Gastrocnemius medialis (tissue), 4 donors: ENCODE results near the gene ARHGEF7. TPM values are rescaled to one million over a fixed set of nuclear protein-coding genes. Genes with fewer than 3 reads are reported as not detected.

ENCODE experiments used
- ATAC-seq, 2 donors: fragments of 150-250 bp; one replicate each; pipeline ENCODE4 v1.9.1; 2016
- DNase-seq, 2 donors: peaks; one replicate each; pipeline ENCODE4 v3.0.0-alpha.2; 2019
- H3K27ac ChIP-seq, 4 donors: fragments of 200-600 bp; sonication (generic); 1 replicate in 1 of 4; 2 replicates in 3 of 4; pipeline ENCODE4 v1.5.1; 2016 to 2018; ENCODE audit warnings: mild to moderate bottlenecking in 2 of 4, moderate library complexity in 1 of 4
- H3K27me3 ChIP-seq, 3 donors: fragments of 200-600 bp; sonication (generic) in 2 of 3; 1 replicate in 1 of 3; 2 replicates in 2 of 3; pipeline versions ENCODE4 v1.5.1 to v1.6.0; 2016 to 2019; ENCODE audit warnings: mild to moderate bottlenecking in 1 of 3, moderate library complexity in 1 of 3
- H3K36me3 ChIP-seq, 2 donors: fragments of 200-600 bp; sonication (generic) in 1 of 2; one replicate each; pipeline ENCODE4 v1.5.1; 2017 to 2018
- H3K4me1 ChIP-seq, 2 donors: fragments of 200-600 bp; sonication (generic) in 1 of 2; one replicate each; pipeline ENCODE4 v1.5.1; 2016 to 2017; ENCODE audit warnings: mild to moderate bottlenecking in 2 of 2
- H3K4me3 ChIP-seq, 4 donors: fragments of 200-600 bp; sonication (generic) in 3 of 4; 1 replicate in 1 of 4; 2 replicates in 3 of 4; pipeline ENCODE4 v1.5.1; 2016 to 2019; ENCODE audit warnings: mild to moderate bottlenecking in 2 of 4
- H3K9me3 ChIP-seq, 3 donors: fragments of 200-600 bp; sonication (generic) in 2 of 3; 1 replicate in 1 of 3; 2 replicates in 2 of 3; pipeline ENCODE4 v1.5.1; 2016 to 2019
- CTCF ChIP-seq, 5 experiments: fragments of 450-650 bp in 3 of 5; fragments of 200-600 bp in 2 of 5; sonication (generic) in 2 of 5; IDR thresholded peaks in 4 of 5; conservative IDR thresholded peaks in 1 of 5; 1 replicate in 4 of 5; 2 replicates in 1 of 5; pipeline ENCODE4 v1.5.1; 2016 to 2019; ENCODE audit warnings: antibody characterized with exemption in 5 of 5, mild to moderate bottlenecking in 3 of 5, moderate library complexity in 3 of 5
- POLR2A ChIP-seq, 2 donors: fragments of 450-650 bp; IDR thresholded peaks; one replicate each; pipeline ENCODE4 v1.6.1; 2017; ENCODE audit warnings: antibody characterized with exemption in 2 of 2, mild to moderate bottlenecking in 2 of 2, moderate library complexity in 2 of 2
- in situ Hi-C, 4 donors: fragments of 200-750 bp; cut with MboI; loops; one replicate each; pipeline versions ENCODE4 v1.15.0 to v1.8.0; 2017; ENCODE audit warnings: low sequenced_read_pairs in 4 of 4
- intact Hi-C: fragments of 100-400 bp; cut with DNase I; formaldehyde crosslinking; loops from one replicate; pipeline ENCODE4 v1.15.1; 2023; ENCODE audit warnings: low total_unique reads
- total RNA-seq, 4 donors: library from RNA; depleted of rRNA; stranded (reverse); fragments of >200 nt; gene quantifications; one replicate each; pipeline versions ENCODE4 v1.1.0 to v1.2.3, GENCODE V29; 2016

ARHGEF7 gene
- total RNA-seq, 4 donors from 2014 or later = 24.5 to 56.9 (median 31.3) TPM

- H3K27ac ChIP-seq = peak overlapping the region in 1 of 4 donors; percentile 24
- DNase-seq (no peak), ATAC-seq (no peak)
- intact Hi-C loops = no loop called here
- in situ Hi-C loops = no loop called here
- TF ChIP-seq CTCF (IDR thresholded peaks at IDR 0.05 in 4 of 5, conservative IDR thresholded peaks at IDR 0.05 in 1 of 5) (no peak), POLR2A (IDR thresholded peaks at IDR 0.05) (no peak)
- H3K36me3 ChIP-seq = peaks cover 0 to 8% of the 10 kb centered on the region in 2 donors
- H3K27me3 ChIP-seq = no peaks in the 10 kb centered on the region
- H3K9me3 ChIP-seq = no peaks in the 10 kb centered on the region
- no peak overlapping the region for H3K4me3 ChIP-seq
- peaks cover 3 to 9% of the 10 kb centered on the region in 2 donors for H3K4me1 ChIP-seq
Observed at GRCh38 chr13:111270765-111271698, 155.9 kb downstream of the ARHGEF7 start.

GRCh38 chr13:111272117-111272516, 157.0 kb downstream of the ARHGEF7 start:
- Histone ChIP-seq H3K27me3 (no peaks in the 10 kb centered on the region), H3K27ac (peak overlapping the region in 3 of 4 donors; percentile 4 to 44 (median 26)), H3K4me3 (no peak overlapping the region), H3K36me3 (peaks cover 0 to 18% of the 10 kb centered on the region in 2 donors), H3K4me1 (peaks cover 3 to 9% of the 10 kb centered on the region in 2 donors), H3K9me3 (no peaks in the 10 kb centered on the region)
- TF ChIP-seq CTCF (IDR thresholded peaks at IDR 0.05 in 4 of 5, conservative IDR thresholded peaks at IDR 0.05 in 1 of 5) (no peak), POLR2A (IDR thresholded peaks at IDR 0.05) (no peak)
- DNase-seq (no peak), ATAC-seq (no peak)
- in situ Hi-C loops (no loop called here), intact Hi-C loops (no loop called here)

- no peaks in the 10 kb centered on the region for H3K27me3 ChIP-seq
- H3K4me1 ChIP-seq = peaks cover 13 to 16% of the 10 kb centered on the region in 2 donors
- H3K4me3 ChIP-seq = no peak overlapping the region
- peaks cover 0 to 28% of the 10 kb centered on the region in 2 donors for H3K36me3 ChIP-seq
- in situ Hi-C loops = no loop called here
- intact Hi-C loops = no loop called here
- no peak overlapping the region for H3K27ac ChIP-seq
- DNase-seq = no peak
- no peak for TF ChIP-seq POLR2A (IDR thresholded peaks at IDR 0.05)
- no peak for TF ChIP-seq CTCF (IDR thresholded peaks at IDR 0.05 in 4 of 5, conservative IDR thresholded peaks at IDR 0.05 in 1 of 5)
- no peak for ATAC-seq
- H3K9me3 ChIP-seq = no peaks in the 10 kb centered on the region
Observed at GRCh38 chr13:111275382-111275781, 160.3 kb downstream of the ARHGEF7 start.

GRCh38 chr13:111275995-111276618, 161.0 kb downstream of the ARHGEF7 start:
- in situ Hi-C loops (no loop called here), intact Hi-C loops (no loop called here)
- H3K36me3 ChIP-seq = peaks cover 0 to 33% of the 10 kb centered on the region in 2 donors
- no peaks in the 10 kb centered on the region for H3K27me3 ChIP-seq
- H3K4me1 ChIP-seq = peaks cover 13 to 17% of the 10 kb centered on the region in 2 donors
- no peak overlapping the region for H3K4me3 ChIP-seq
- H3K27ac ChIP-seq = no peak overlapping the region
- H3K9me3 ChIP-seq = no peaks in the 10 kb centered on the region
- DNase-seq (no peak), ATAC-seq (no peak)
- no peak for TF ChIP-seq CTCF (IDR thresholded peaks at IDR 0.05 in 4 of 5, conservative IDR thresholded peaks at IDR 0.05 in 1 of 5)
- no peak for TF ChIP-seq POLR2A (IDR thresholded peaks at IDR 0.05)
